Gastroesophageal sphincter (tissue), 4 donors: ENCODE measurements around the gene SPAG16. TPM values are rescaled to one million over a fixed set of nuclear protein-coding genes. Genes with fewer than 3 reads are reported as not detected.
"Not testable (repeated sequence)": the region's sequence is repeated elsewhere in the genome, so short reads cannot be mapped to it uniquely, and the experiment has no call there.

Experiments
- ATAC-seq: fragments of 150-250 bp; one replicate; pipeline ENCODE4 v1.9.1; 2016; ENCODE audit warnings: mild to moderate bottlenecking, moderate library complexity
- H3K27ac ChIP-seq, 4 donors: fragments of 200-600 bp; sonication (generic) in 3 of 4; 1 replicate in 3 of 4; 2 replicates in 1 of 4; pipeline ENCODE4 v1.5.1; 2016 to 2019
- H3K27me3 ChIP-seq: fragments of 200-600 bp; sonication (generic); one replicate; pipeline ENCODE4 v1.5.1; 2019
- H3K36me3 ChIP-seq, 2 donors: fragments of 200-600 bp; sonication (generic); one replicate each; pipeline ENCODE4 v1.5.1; 2019; ENCODE audit warnings: control low read depth in 1 of 2
- H3K4me1 ChIP-seq, 3 donors: fragments of 200-600 bp; sonication (generic); 1 replicate in 2 of 3; 2 replicates in 1 of 3; pipeline ENCODE4 v1.5.1; 2016 to 2019; ENCODE audit warnings: control low read depth in 2 of 3
- H3K4me3 ChIP-seq, 2 donors: fragments of 200-600 bp; sonication (generic); one replicate each; pipeline ENCODE4 v1.5.1; 2019; ENCODE audit warnings: mild to moderate bottlenecking in 1 of 2, moderate library complexity in 1 of 2
- H3K9me3 ChIP-seq, 3 donors: fragments of 200-600 bp; sonication (generic); one replicate each; pipeline ENCODE4 v1.5.1; 2017 to 2019; ENCODE audit warnings: control low read depth in 2 of 3
- EP300 ChIP-seq: sonication (generic); formaldehyde crosslinking; IDR thresholded peaks from one replicate; pipeline ENCODE4 v1.6.1; 2017; ENCODE audit warnings: antibody characterized with exemption, mild to moderate bottlenecking
- POLR2A ChIP-seq, 2 donors: fragments of 450-650 bp; IDR thresholded peaks; one replicate each; pipeline ENCODE4 v1.6.1; 2017; ENCODE audit warnings: antibody characterized with exemption in 2 of 2, mild to moderate bottlenecking in 2 of 2, moderate library complexity in 1 of 2
- POLR2AphosphoS5 ChIP-seq: sonication (generic); formaldehyde crosslinking; IDR thresholded peaks from one replicate; pipeline ENCODE4 v1.6.1; 2017; ENCODE audit warnings: antibody characterized with exemption
- WGBS, 2 donors: methylation state at CpG; one replicate each; pipeline ENCODE4 v1.1.5; 2018; ENCODE audit warnings: low coverage in 1 of 2; 5-methylcytosine and 5-hydroxymethylcytosine counted together
- total RNA-seq, 4 donors: library from RNA; depleted of rRNA; stranded (reverse); fragments of >200 nt; gene quantifications; one replicate each; pipeline ENCODE4 v1.1.0, GENCODE V29; 2016
- TF ChIP-seq, protein P1 (sequence below), 4 experiments: fragments of 200-600 bp in 2 of 4; fragments of 450-650 bp in 2 of 4; sonication (generic) in 1 of 4; IDR thresholded peaks; one replicate each; pipeline ENCODE4 v1.5.1; 2017 to 2019; ENCODE audit warnings: antibody characterized with exemption in 4 of 4, mild to moderate bottlenecking in 2 of 4, moderate library complexity in 2 of 4

Gene SPAG16
- total RNA-seq, 4 donors from 2014 or later = 28.9 to 39.8 (median 36.7) TPM

DNA sequence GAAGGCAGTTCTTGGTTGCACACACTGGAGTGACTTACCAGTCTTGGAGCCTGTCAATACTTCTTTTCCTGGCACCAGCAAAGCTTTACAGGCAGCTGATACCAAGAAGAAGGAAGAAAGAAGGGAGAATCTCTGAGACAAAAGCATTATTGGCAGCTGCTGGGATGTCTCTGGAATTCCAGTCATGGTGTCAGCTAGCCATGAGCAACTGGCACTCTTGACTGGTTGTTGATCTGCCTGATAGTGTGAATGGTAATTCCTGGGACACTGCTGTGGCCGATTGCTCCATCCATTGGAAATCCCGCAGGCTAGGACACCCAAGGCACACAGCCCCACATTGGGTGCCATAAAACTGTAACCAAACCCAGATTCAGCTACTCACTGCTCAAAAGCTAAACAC is 17.8 kb upstream of the SPAG16 start:
- H3K4me3 ChIP-seq = no peak overlapping the region
- H3K36me3 ChIP-seq = no peaks in the 10 kb centered on the region
- H3K4me1 ChIP-seq = no peaks in the 10 kb centered on the region
- no peak for ATAC-seq
- 68% methylated on average over 2 of the region's 2 CpGs; no CpG with 5 or more reads in 1 of the 2 donors for WGBS, 2 donors
- no peaks in the 10 kb centered on the region for H3K27me3 ChIP-seq
- H3K27ac ChIP-seq = no peak overlapping the region
- no peaks in the 10 kb centered on the region for H3K9me3 ChIP-seq
- TF ChIP-seq, protein P1, sequence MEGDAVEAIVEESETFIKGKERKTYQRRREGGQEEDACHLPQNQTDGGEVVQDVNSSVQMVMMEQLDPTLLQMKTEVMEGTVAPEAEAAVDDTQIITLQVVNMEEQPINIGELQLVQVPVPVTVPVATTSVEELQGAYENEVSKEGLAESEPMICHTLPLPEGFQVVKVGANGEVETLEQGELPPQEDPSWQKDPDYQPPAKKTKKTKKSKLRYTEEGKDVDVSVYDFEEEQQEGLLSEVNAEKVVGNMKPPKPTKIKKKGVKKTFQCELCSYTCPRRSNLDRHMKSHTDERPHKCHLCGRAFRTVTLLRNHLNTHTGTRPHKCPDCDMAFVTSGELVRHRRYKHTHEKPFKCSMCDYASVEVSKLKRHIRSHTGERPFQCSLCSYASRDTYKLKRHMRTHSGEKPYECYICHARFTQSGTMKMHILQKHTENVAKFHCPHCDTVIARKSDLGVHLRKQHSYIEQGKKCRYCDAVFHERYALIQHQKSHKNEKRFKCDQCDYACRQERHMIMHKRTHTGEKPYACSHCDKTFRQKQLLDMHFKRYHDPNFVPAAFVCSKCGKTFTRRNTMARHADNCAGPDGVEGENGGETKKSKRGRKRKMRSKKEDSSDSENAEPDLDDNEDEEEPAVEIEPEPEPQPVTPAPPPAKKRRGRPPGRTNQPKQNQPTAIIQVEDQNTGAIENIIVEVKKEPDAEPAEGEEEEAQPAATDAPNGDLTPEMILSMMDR (IDR thresholded peaks at IDR 0.05) = no peak
- TF ChIP-seq EP300 = no peak
- TF ChIP-seq POLR2AphosphoS5 = no peak

DNA sequence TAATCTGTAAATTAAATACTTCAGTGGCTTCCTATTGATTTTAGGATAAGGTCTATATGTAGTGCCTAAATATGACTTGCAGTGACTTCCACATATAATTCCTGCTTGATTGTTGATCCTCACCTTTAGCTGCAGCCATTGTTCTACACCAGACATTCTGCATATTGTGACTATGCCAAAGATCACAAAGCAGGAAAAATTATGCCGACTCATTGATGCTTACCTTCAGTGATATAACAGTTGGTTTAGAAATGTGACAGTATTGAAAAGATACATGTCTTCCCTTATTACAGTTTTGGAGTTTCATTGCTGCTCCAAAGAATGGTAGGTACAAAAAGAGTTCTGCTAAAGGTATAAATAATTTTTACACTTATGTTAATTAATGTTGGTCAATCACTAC is 12.3 kb upstream of the SPAG16 start:
- no peaks in the 10 kb centered on the region for H3K27me3 ChIP-seq
- H3K27ac ChIP-seq = no peak overlapping the region
- 50% methylated on average over 1 of the region's 1 CpG; no CpG with 5 or more reads in 1 of the 2 donors for WGBS, 2 donors
- H3K9me3 ChIP-seq = peaks cover 0 to 2% (median 0%) of the 10 kb centered on the region in 3 donors
- no peak overlapping the region for H3K4me3 ChIP-seq
- no peak for ATAC-seq
- TF ChIP-seq, protein P1 (IDR thresholded peaks at IDR 0.05) = no peak
- TF ChIP-seq POLR2A (IDR thresholded peaks at IDR 0.05) (no peak), POLR2AphosphoS5 (no peak), EP300 (no peak)
- no peaks in the 10 kb centered on the region for H3K36me3 ChIP-seq
- no peaks in the 10 kb centered on the region for H3K4me1 ChIP-seq

DNA sequence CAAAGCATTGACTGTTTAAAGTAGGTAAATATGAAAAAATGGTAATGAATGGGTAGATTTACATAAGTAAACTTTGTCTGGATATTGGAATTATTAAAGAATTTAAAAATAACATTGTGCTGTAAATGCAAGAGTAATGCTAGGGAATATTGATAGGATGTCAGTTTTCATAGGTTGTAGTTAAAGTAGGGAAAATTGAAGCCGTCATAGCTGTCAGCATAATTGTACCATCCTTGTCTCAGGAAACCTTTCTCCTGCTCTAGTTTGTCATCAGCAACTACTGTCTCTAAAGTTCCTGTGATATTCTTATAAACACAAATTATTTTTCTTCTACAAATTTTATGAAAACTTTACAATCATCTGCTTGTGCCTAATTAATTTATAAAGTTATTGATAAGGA is 10.1 kb upstream of the SPAG16 start:
- H3K27ac ChIP-seq = no peak overlapping the region
- no peaks in the 10 kb centered on the region for H3K4me1 ChIP-seq
- WGBS, 2 donors = 89 to 100% methylated on average over 1 of the region's 1 CpG
- H3K9me3 ChIP-seq = peaks cover 0 to 15% (median 0%) of the 10 kb centered on the region in 3 donors
- H3K27me3 ChIP-seq = no peaks in the 10 kb centered on the region
- no peaks in the 10 kb centered on the region for H3K36me3 ChIP-seq
- no peak for ATAC-seq
- TF ChIP-seq, protein P1 (IDR thresholded peaks at IDR 0.05) = no peak
- TF ChIP-seq POLR2AphosphoS5 (no peak), EP300 (no peak), POLR2A (IDR thresholded peaks at IDR 0.05) (no peak)
- no peak overlapping the region for H3K4me3 ChIP-seq

DNA sequence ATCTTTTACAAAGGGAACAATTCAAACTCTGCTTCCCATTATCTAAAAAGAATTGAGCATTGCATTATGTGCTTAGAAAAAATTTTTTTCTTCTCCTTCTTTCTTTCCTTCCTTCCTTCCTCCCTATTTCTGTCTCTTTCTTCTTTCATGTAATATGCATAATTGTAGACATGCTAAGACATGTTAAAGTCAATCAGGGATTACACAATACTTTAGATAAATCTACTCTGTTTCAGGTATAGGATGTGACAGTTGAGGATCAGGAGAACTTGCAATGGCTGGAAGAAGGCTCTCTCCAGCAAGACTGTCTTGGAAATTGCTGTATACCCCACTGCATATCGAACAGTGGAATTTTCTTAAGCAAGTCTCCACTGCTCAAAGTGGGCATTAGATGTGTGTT is 9.0 kb upstream of the SPAG16 start:
- H3K27ac ChIP-seq = no peak overlapping the region
- TF ChIP-seq POLR2AphosphoS5 = no peak
- no peak for TF ChIP-seq POLR2A (IDR thresholded peaks at IDR 0.05)
- TF ChIP-seq, protein P1 (IDR thresholded peaks at IDR 0.05) = no peak
- no peak for TF ChIP-seq EP300
- H3K4me3 ChIP-seq = no peak overlapping the region
- no peaks in the 10 kb centered on the region for H3K4me1 ChIP-seq
- H3K36me3 ChIP-seq = no peaks in the 10 kb centered on the region
- ATAC-seq = no peak
- WGBS, 2 donors = 69 to 92% methylated on average over 1 of the region's 1 CpG
- H3K9me3 ChIP-seq = peaks cover 0 to 15% (median 0%) of the 10 kb centered on the region in 3 donors
- H3K27me3 ChIP-seq = no peaks in the 10 kb centered on the region

DNA sequence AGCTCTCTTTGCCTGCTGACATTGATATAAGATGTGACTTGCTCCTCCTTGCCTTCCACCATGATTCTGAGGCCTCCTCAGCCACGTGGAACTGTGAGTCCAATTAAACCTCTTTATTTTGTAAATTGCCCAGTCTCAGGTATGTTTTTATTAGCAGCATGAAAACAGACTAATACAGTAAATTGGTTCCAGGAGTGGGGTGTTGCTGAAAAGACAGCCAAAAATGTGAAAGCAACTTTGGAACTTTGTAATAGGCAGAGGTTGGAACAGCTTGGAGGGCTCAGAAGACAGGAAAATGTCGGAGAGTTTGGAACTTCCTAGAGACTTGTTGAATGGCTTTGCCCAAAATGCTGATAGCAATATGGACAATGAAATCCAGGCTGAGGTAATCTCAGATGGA is 7.1 kb upstream of the SPAG16 start:
- H3K36me3 ChIP-seq, ATAC-seq, H3K27ac ChIP-seq, H3K27me3 ChIP-seq, H3K4me3 ChIP-seq, H3K4me1 ChIP-seq: not testable (repeated sequence)
- H3K9me3 ChIP-seq = peaks cover 0 to 15% (median 0%) of the 10 kb centered on the region in 3 donors
- 73 to 88% methylated on average over 2 of the region's 2 CpGs for WGBS, 2 donors
